Astrocyte of the spinal cord (primary cell): ENCODE data around the gene TRIOBP.
A peak's percentile ranks its signal among the peaks of the same experiment; 100 is the strongest.
"Not testable (repeated sequence)": the region's sequence is repeated elsewhere in the genome, so short reads cannot be mapped to it uniquely, and the experiment has no call there.

Source experiments
- DNase-seq: peaks from one replicate; pipeline ENCODE4 v3.0.0; 2011; ENCODE audit warnings: low read depth, low spot score
- H3K4me3 ChIP-seq: 2 replicates; pipeline ENCODE4 v1.5.1; 2011; ENCODE audit warnings: low read depth, mild to moderate bottlenecking, low read length, moderate library complexity
- CTCF ChIP-seq: IDR thresholded peaks from 2 replicates; pipeline ENCODE4 v1.5.1; 2012; ENCODE audit warnings: low read depth, mild to moderate bottlenecking, low read length, inconsistent platforms
- in situ Hi-C: cut with HindIII; loops from 2 replicates; pipeline ENCODE4 v1.10.0; 2017; ENCODE audit warnings: low sequenced_read_pairs

Gene TRIOBP

GRCh38 chr22:37696657-37697537 is at the start of gene TRIOBP:
Gene TRIOBP (plus strand): TSS chr22:37697048. CDS start chr22:37701366, 4,318 bp downstream.
- H3K4me3 ChIP-seq: peak within 1 kb of the TSS; percentile 46
- peak; percentile 70 for TF ChIP-seq CTCF
- in situ Hi-C loops: no loop called here
- peak; percentile 95 for DNase-seq

- no peak for TF ChIP-seq CTCF
- DNase-seq: no peak
- H3K4me3 ChIP-seq: no peak overlapping the region
- in situ Hi-C loops: no loop called here
Observed at GRCh38 chr22:37647317-37647716, 49.5 kb upstream of the TRIOBP start.

GRCh38 chr22:37647928-37648327 is 48.9 kb upstream of the TRIOBP start:
- TF ChIP-seq CTCF: no peak
- in situ Hi-C loops: no loop called here
- H3K4me3 ChIP-seq: no peak overlapping the region
- DNase-seq: peak; percentile 59

- no peak overlapping the region for H3K4me3 ChIP-seq
- TF ChIP-seq CTCF: no peak
- no peak for DNase-seq
- in situ Hi-C loops: no loop called here
Observed at GRCh38 chr22:37650463-37651136, 46.2 kb upstream of the TRIOBP start.

GRCh38 chr22:37654563-37655251 is 42.1 kb upstream of the TRIOBP start:
- H3K4me3 ChIP-seq: no peak overlapping the region
- no peak for DNase-seq
- in situ Hi-C loops: no loop called here
- TF ChIP-seq CTCF: no peak

GRCh38 chr22:37655252-37655563 is 41.6 kb upstream of the TRIOBP start:
- no peak for TF ChIP-seq CTCF
- no peak for DNase-seq
- in situ Hi-C loops: no loop called here
- H3K4me3 ChIP-seq: no peak overlapping the region

- DNase-seq, H3K4me3 ChIP-seq, in situ Hi-C loops: not testable (repeated sequence)
Observed at GRCh38 chr22:37656583-37656982, 40.3 kb upstream of the TRIOBP start.
